ENCODE measurements around the gene GNB1L. TPM values are rescaled to one million over a fixed set of nuclear protein-coding genes. Genes with fewer than 3 reads are reported as not detected.

Gene GNB1L
- total and polyA plus RNA-seq, 2 experiments from 2014 or later = 3.5 to 5.5 TPM

DNA sequence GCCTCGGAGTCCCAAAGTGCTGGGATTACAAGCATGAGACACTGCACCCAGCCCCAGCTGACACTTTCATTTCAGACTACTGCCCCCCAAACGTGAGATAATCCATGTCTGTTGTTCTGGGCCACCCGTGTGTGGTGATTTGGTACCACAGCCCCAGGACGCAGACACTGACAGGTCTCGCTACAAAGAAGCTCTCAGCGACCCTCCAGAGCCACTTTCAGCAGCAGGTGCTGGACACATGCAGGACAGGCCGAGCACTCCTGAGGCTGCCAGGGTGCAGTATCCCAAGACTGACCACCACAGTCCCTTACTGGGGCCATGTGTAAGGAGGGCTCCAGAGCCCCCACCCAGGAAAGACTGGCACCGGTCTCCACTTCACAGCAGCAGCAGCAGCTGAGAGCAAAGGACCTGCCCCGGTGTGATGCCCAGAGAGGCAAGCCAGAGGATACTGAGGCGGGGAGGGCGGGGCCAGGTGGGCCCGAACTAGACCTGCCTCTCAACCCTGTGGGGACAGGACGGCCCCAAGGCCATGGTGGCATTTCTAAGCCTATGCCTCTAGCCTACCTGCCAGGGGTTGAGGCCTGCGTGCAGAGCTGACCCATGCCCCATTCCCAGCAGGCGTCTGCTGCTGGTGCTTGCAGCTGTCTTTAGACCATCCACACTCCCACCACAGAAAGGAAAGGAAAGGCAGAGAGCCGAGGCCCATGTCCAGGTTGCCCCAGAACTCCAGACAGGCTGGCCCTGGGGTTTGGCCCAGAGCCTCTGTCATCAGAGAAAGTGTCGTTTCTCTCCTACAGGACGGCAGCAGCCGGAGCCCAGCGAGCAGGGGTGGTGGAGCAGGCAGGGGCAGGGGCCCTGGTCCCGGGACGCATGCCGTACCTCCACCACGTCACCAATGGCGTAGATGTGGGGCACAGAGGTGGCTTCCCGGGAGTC lies 28.0 kb upstream of the GNB1L start:
- no peak overlapping the region for H3K4me3 ChIP-seq
- no peaks in the 10 kb centered on the region for H3K9me3 ChIP-seq (ENCODE audit: low read depth)
- H3K27me3 ChIP-seq = no peaks in the 10 kb centered on the region
- TF ChIP-seq, protein P1, sequence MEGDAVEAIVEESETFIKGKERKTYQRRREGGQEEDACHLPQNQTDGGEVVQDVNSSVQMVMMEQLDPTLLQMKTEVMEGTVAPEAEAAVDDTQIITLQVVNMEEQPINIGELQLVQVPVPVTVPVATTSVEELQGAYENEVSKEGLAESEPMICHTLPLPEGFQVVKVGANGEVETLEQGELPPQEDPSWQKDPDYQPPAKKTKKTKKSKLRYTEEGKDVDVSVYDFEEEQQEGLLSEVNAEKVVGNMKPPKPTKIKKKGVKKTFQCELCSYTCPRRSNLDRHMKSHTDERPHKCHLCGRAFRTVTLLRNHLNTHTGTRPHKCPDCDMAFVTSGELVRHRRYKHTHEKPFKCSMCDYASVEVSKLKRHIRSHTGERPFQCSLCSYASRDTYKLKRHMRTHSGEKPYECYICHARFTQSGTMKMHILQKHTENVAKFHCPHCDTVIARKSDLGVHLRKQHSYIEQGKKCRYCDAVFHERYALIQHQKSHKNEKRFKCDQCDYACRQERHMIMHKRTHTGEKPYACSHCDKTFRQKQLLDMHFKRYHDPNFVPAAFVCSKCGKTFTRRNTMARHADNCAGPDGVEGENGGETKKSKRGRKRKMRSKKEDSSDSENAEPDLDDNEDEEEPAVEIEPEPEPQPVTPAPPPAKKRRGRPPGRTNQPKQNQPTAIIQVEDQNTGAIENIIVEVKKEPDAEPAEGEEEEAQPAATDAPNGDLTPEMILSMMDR (IDR thresholded peaks at IDR 0.05; ENCODE audit: low read depth, low read length) = no peak
- H3K36me3 ChIP-seq = no peaks in the 10 kb centered on the region
- no peaks in the 10 kb centered on the region for H3K4me1 ChIP-seq (ENCODE audit: low read depth)
- no peak overlapping the region for H3K27ac ChIP-seq
- DNase-seq (ENCODE audit: low read depth in 1 of 2, low spot score in 1 of 2) = no peak

DNA sequence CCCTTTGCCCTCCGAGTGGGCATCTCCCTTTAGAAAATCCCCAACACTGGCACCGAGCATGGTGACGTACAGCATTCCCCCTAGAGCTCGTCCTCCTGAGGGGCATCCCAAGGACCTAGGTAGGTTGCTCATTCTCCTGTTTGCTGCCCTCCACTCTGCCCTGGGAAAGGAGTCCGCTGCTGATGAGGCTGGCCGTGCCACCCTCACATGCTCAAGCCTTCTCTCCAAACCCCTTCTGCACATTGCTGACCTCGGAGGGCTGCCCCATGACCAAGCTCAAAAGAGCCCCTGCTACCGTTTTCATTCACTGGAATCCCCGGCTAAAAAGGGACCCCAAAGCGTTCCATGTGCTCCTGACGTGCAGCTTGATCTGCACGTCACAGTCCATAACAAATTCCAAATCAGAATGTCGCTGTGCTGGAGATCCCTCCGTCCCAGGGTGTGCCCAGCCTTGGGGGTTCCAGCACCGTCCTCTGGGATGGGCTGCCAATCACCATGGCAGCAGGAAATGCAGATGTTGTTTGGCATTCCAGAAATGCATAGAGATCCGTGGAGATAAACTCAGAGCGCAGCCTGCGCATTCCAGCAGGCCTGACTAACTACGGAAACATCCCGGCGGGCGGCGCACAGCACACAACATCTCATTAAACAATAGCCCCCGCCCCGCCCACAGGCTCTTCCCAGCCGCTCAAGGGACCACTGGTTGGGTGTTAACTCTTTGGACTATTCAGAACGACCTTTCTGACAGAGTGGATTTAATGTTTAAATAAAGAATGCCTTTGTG lies 26.3 kb upstream of the GNB1L start:
- no peak overlapping the region for H3K4me3 ChIP-seq
- no peaks in the 10 kb centered on the region for H3K9me3 ChIP-seq (ENCODE audit: low read depth)
- H3K36me3 ChIP-seq = no peaks in the 10 kb centered on the region
- H3K27me3 ChIP-seq = no peaks in the 10 kb centered on the region
- H3K27ac ChIP-seq = no peak overlapping the region
- TF ChIP-seq, protein P1 (IDR thresholded peaks at IDR 0.05; ENCODE audit: low read depth, low read length) = no peak
- DNase-seq (ENCODE audit: low read depth in 1 of 2, low spot score in 1 of 2) = peak; percentile 56 to 96
- H3K4me1 ChIP-seq (ENCODE audit: low read depth) = no peaks in the 10 kb centered on the region

DNA sequence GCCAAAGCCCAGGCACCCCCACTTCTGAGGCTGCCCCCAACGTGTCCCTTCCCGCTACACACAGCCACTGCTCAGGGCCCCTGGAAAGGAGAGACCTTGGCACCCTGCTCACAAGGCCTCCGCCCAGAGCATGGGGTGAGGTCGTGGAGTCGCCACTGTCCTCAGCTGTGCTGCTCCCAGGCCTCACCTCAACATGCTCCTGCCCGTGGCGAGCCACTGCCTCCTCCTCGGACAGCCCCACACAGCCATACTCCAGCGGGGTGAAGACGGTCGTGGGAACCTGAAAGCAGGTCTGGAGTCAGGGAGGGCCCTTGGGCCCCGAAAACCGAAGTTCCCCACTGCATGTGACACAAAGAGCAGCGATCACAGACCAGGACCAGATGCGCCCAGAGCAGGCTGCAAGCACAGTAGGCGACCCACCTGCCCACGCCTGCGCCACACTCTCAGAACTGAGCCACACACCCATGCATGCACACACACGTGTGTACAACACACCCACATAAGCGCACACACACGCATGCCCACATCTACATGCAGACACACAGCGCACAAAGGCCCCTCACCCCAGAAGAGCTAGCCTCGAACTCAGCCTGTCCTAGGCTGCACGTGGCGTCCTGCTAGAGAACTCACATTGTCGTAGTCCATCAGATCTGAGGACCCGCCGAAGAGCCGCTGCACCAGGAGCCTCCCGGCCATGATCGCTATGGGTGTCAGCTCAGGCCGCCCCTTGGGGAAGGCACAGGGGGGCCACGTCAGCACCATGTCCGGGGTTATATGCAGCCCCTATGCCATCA lies 25.5 kb upstream of the GNB1L start:
- no peak overlapping the region for H3K27ac ChIP-seq
- no peaks in the 10 kb centered on the region for H3K36me3 ChIP-seq
- DNase-seq (ENCODE audit: low read depth in 1 of 2, low spot score in 1 of 2) = no peak
- peaks cover 2% of the 10 kb centered on the region for H3K4me1 ChIP-seq (ENCODE audit: low read depth)
- no peaks in the 10 kb centered on the region for H3K9me3 ChIP-seq (ENCODE audit: low read depth)
- no peaks in the 10 kb centered on the region for H3K27me3 ChIP-seq
- no peak overlapping the region for H3K4me3 ChIP-seq
- TF ChIP-seq, protein P1 (IDR thresholded peaks at IDR 0.05; ENCODE audit: low read depth, low read length) = no peak

- H3K9me3 ChIP-seq (ENCODE audit: low read depth) = no peaks in the 10 kb centered on the region
- DNase-seq (ENCODE audit: low read depth in 1 of 2, low spot score in 1 of 2) = no peak
- no peak overlapping the region for H3K27ac ChIP-seq
- no peak overlapping the region for H3K4me3 ChIP-seq
- H3K27me3 ChIP-seq = no peaks in the 10 kb centered on the region
- H3K4me1 ChIP-seq (ENCODE audit: low read depth) = peaks cover 8% of the 10 kb centered on the region
- TF ChIP-seq, protein P1 (IDR thresholded peaks at IDR 0.05; ENCODE audit: low read depth, low read length) = no peak
- H3K36me3 ChIP-seq = no peaks in the 10 kb centered on the region
Observed at GRCh38 chr22:19879643-19879991, 24.9 kb upstream of the GNB1L start.

- TF ChIP-seq, protein P1 (IDR thresholded peaks at IDR 0.05; ENCODE audit: low read depth, low read length) = no peak
- no peak for DNase-seq (ENCODE audit: low read depth in 1 of 2, low spot score in 1 of 2)
- no peak overlapping the region for H3K27ac ChIP-seq
- no peak overlapping the region for H3K4me3 ChIP-seq
- H3K9me3 ChIP-seq (ENCODE audit: low read depth) = no peaks in the 10 kb centered on the region
- H3K27me3 ChIP-seq = no peaks in the 10 kb centered on the region
- no peaks in the 10 kb centered on the region for H3K36me3 ChIP-seq
- H3K4me1 ChIP-seq (ENCODE audit: low read depth) = peaks cover 12% of the 10 kb centered on the region
Observed at GRCh38 chr22:19879246-19879570, 24.5 kb upstream of the GNB1L start.
